IPS-18a (cell line): ENCODE results near the gene GPSM1.

ENCODE experiments used
- H3K27ac ChIP-seq: one replicate; pipeline ENCODE4 v1.5.1; 2013; ENCODE audit warnings: low read length
- H3K27me3 ChIP-seq: one replicate; pipeline ENCODE4 v1.6.1; 2013; ENCODE audit warnings: mild to moderate bottlenecking, low read length; ENCODE audit not compliant: control insufficient read depth, insufficient read depth
- H3K36me3 ChIP-seq: one replicate; pipeline ENCODE4 v1.6.1; 2013; ENCODE audit warnings: low read depth, low read length; ENCODE audit not compliant: control insufficient read depth
- H3K4me1 ChIP-seq: one replicate; pipeline ENCODE4 v1.6.1; 2013; ENCODE audit warnings: low read depth, low read length; ENCODE audit not compliant: control insufficient read depth
- H3K4me3 ChIP-seq: one replicate; pipeline ENCODE4 v1.5.1; 2013; ENCODE audit warnings: low read length
- H3K9ac ChIP-seq: one replicate; pipeline ENCODE4 v1.6.1; 2013; ENCODE audit warnings: mild to moderate bottlenecking, low read length, moderate library complexity
- H3K9me3 ChIP-seq: one replicate; pipeline ENCODE4 v1.6.1; 2013; ENCODE audit warnings: low read depth, low read length; ENCODE audit not compliant: control insufficient read depth

The GPSM1 gene

DNA sequence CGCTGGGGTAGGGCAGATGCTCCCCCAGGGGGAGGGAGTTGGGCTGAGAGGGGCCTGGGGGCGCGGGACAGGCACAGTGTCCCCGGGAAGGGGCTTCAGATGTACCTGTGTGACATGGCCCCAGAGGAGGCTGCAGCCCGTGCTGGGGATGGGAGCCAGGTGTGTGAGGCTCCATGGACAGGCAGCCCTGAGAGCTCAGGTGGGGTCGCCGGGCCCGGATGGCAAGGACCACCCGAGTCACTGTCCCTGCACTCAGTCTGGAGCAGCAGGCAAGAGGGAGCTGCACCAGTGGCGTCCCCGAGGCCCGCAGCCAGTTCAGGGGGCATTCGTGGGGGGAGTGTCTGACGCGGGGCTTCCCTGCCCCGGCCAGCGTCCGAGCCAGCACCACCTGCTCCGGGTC is 42.4 kb upstream of the GPSM1 start:
- Histone ChIP-seq H3K4me3 (no peak overlapping the region), H3K27ac (no peak overlapping the region), H3K27me3 (no peaks in the 10 kb centered on the region), H3K9ac (no peak overlapping the region), H3K9me3 (no peaks in the 10 kb centered on the region), H3K36me3 (no peaks in the 10 kb centered on the region), H3K4me1 (no peaks in the 10 kb centered on the region)

DNA sequence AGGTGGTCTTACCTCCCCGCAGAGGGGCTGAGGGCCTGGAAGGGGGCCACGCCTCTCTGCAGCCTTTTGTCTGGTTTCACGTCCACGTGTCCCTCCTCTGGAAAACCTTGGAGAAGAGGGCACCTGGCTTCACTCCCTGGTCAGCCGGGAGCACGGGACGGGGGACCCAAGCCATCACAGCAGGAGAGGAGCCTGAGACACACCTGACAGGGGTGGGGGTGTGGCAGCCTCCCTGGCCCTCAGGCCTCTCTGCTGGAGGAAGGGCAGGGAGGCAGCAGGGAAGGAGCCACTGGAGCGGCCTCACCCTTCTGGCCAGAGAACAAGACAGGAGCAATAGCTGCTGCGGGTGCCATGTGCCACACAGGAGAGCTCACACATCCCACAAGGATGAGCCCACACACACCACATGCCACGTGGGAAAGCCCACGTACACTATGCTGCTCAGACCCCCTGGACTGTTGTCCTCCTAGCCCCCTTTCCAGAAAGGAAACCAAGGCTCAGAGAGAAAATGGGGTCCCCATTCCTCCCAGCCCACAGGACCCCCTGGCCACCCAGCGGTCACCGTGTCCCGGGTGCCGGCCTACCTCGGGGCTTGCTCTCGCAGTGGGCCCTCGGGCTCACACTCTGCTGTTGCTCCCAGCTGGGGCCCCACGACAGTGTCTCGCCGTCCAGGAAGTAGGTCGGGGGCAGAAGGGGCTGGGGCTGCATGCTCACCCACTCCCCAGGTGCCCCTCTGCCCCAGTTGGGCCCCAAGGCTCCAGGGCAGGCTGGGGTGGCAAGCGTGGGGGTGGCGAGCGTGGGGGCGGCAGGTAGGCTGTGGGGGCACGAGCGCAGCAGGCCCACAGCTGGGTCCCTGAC is 41.6 kb upstream of the GPSM1 start:
- no peaks in the 10 kb centered on the region for H3K4me1 ChIP-seq

DNA sequence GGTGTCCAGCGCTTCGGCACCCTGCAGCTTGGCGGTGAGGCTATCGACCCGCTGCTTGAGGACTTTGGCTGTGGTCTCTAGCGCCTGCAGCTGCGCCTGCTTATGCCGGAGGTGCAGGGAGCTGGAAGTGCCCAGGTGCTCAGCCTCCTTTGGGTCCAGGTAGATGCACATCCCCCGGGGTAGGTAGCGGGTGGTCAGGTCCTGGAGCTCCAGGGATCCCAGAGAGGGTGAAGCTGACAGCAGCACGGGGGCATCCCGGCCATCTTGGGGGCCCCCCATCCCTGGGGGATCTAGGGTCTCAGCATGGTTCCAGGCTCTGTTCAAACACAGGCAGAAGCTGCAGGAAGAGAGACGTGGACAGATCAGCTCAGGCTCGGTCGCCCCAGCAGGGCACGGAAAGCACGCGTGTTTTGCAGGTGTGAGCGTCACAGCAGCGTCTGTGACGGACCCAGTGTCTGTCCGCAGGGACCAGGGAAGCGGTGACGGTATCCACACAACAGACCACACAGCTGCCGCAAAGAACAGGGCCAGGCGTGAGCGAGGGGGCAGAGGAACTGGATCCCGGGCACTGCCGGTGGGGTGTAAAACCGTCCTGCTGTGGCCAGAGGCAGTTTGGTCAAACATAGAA is 40.9 kb upstream of the GPSM1 start:
- no peak overlapping the region for H3K9ac ChIP-seq
- no peak overlapping the region for H3K27ac ChIP-seq
- H3K9me3 ChIP-seq, result no peaks in the 10 kb centered on the region
- no peaks in the 10 kb centered on the region for H3K4me1 ChIP-seq
- H3K27me3 ChIP-seq, result no peaks in the 10 kb centered on the region
- no peaks in the 10 kb centered on the region for H3K36me3 ChIP-seq
- no peak overlapping the region for H3K4me3 ChIP-seq

More for the DNA sequence above, 41.6 kb upstream of the GPSM1 start:
- H3K9me3 ChIP-seq, result no peaks in the 10 kb centered on the region
- no peak overlapping the region for H3K27ac ChIP-seq
- no peaks in the 10 kb centered on the region for H3K27me3 ChIP-seq
- no peaks in the 10 kb centered on the region for H3K36me3 ChIP-seq
- no peak overlapping the region for H3K4me3 ChIP-seq
- no peak overlapping the region for H3K9ac ChIP-seq

DNA sequence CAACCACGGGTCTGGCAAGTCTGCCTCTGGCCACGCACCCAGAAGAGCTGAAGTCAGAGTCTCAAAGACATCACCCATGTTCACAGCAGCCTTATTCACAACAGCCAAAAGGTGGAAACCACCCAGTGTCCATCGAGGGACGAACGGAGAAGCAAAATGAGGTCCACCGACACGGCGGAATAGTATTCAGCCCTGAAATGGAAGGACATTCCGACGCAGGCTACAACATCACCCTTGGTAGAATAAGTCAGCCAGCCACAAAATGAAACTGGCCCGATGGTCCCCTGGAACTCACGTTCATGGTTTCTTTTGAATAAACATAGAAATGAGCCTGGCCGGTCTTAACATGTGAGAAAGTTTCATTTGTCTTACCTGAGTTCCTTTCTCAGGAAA is 40.4 kb upstream of the GPSM1 start:
- Histone ChIP-seq H3K27me3 (no peaks in the 10 kb centered on the region), H3K27ac (no peak overlapping the region)

DNA sequence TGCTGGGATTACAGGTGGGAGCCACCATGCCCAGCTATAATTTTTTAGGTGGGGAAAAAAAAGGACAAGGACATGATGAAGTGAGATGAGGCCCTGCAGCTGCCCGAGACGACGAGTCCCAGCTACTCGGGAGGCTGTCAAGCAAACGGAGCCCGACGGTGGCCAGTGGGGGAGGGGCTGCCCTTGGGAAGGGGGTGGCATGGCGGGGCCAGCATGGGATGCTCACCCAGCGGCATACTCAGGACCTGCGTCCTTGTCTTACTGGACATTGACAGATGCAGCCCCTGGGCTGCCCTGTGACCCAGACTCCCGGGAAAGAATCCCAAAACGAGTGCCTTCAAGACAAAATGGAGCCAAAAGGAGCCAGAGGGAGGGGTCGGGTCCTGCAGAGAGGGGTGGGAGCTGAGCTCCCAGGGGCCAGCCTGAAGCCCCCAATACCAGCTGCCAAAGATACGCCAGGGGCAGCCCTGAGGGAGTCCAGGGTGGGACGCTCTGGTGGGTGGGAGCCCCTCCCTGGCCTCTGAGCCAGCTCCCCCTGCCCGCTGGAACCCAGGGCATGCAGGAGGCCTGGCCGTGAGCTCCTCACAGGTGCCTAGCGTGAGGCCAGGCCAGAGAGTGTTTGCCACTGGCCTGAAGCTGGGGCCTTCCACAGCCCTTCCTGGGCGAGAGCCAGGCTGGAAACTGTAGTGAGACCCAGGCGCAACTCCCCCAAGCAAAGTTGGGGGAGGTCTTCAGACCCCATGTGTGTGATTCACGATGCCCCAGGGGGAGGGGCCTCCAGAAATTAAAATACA is 39.2 kb upstream of the GPSM1 start:
- H3K27ac ChIP-seq, result no peak overlapping the region
- H3K4me1 ChIP-seq, result no peaks in the 10 kb centered on the region
- H3K27me3 ChIP-seq, result no peaks in the 10 kb centered on the region
- no peaks in the 10 kb centered on the region for H3K36me3 ChIP-seq
- H3K9me3 ChIP-seq, result no peaks in the 10 kb centered on the region
- H3K9ac ChIP-seq, result no peak overlapping the region
- no peak overlapping the region for H3K4me3 ChIP-seq

More for the DNA sequence above, 40.4 kb upstream of the GPSM1 start:
- Histone ChIP-seq H3K9ac (no peak overlapping the region), H3K9me3 (no peaks in the 10 kb centered on the region), H3K36me3 (no peaks in the 10 kb centered on the region), H3K4me1 (no peaks in the 10 kb centered on the region), H3K4me3 (no peak overlapping the region)

DNA sequence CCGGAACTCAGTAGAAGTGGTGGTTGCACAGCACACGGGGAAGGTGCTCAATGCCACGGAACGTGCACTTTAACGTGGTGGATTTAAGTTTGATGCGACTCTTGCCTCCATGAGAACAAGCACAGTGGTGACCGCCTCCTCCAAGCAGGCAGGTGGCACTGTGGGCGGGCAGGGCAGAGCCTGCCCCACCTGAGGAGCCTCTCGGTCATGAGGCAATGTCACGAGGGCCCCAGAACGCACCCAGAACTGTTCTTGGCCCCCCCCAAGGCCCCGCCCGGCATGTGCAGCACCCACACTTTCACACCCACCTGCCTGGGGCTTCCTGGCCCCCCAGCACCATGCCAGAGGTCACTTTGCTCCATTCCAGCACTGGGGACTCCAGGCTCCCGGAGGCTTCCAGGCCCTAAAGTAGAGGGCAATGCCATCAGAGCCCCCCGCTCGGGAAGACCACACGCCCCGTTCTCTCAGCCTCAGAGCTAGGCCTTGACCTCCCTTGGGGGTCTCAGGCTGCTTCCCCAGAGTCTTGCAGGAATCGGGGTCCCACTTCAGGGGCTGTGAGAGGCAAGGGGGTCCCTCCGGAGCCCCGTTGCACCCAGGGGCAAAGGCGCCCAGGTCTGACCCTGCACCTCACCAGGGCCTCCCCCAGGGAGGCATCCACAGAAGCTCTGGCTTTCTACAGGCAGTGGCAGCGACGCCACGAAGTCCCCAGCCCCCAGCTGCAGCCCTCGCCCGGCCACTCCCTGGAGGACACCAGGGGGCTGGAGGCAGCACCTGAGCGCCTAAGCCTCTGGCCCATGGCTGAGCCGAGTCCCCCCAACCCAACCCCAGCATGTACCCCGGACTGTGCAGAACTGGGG is 37.5 kb upstream of the GPSM1 start:
- H3K27me3 ChIP-seq, result no peaks in the 10 kb centered on the region
- H3K4me3 ChIP-seq, result no peak overlapping the region
- H3K9me3 ChIP-seq, result no peaks in the 10 kb centered on the region
- no peak overlapping the region for H3K27ac ChIP-seq
- no peaks in the 10 kb centered on the region for H3K36me3 ChIP-seq
- no peak overlapping the region for H3K9ac ChIP-seq
- H3K4me1 ChIP-seq, result no peaks in the 10 kb centered on the region

DNA sequence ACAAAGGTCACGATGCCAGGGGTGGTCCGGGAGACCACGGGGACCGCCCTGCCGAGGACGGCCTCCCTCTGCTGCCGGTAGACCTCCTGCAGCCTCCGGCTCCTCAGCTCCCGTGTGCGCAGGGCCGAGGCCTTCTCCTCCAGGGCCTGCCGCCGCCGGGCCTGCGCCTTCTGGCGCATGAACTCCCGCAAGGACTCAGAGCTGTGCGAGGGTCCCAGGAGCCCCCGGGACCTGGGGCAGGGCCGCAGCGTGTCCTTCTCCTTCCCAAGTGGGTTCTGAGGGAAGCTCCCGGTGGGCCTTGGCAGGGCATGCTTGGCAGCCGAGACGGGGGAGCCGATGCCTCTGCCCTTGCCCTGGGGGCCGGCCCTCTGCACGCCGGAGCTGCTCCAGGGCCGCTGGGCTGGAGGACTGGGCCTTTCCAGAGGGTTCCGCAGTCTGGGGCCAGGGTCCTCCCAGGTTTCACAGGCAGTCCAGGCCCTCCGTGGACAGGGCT is 36.8 kb upstream of the GPSM1 start:
- no peaks in the 10 kb centered on the region for H3K4me1 ChIP-seq
- no peak overlapping the region for H3K4me3 ChIP-seq
- no peak overlapping the region for H3K9ac ChIP-seq
- no peak overlapping the region for H3K27ac ChIP-seq
- no peaks in the 10 kb centered on the region for H3K36me3 ChIP-seq
- H3K9me3 ChIP-seq, result no peaks in the 10 kb centered on the region
- H3K27me3 ChIP-seq, result no peaks in the 10 kb centered on the region

DNA sequence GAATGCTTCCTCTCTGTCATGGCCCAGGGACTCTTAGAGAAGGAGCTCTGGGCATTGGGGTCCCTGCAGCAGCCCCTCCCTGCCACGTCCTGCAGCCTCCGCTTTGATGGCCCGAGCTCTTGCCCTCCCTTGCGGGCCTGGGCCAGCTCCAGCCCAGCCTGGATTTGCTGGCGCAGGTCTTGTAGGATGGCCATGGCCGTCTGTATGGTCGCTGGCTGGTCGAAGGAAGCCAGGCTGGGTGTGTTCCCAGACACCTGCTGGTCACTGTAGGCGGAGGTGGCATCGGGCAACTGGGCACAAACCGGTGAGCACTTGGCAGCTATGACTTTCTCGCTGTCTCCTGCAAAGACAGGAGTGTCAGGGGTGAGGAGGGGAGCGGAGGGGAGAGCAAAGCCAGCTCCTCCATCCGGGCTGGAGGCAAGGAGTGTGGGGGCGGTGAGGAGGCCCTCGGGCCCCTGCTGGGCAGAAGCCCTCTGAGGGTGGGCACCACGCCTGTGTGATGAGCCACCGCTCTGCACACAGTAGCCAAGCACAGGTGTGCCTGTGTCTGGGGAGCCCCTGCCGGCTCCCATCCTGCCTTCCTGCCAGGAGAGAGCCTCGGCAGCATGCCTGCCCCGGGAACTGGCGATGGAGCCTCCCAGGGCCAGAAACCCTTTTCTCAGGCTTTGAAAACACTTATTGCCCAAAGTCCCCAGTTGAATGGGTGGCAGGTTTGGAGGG is 35.9 kb upstream of the GPSM1 start:
- H3K4me3 ChIP-seq, result no peak overlapping the region
- no peak overlapping the region for H3K9ac ChIP-seq
- no peaks in the 10 kb centered on the region for H3K36me3 ChIP-seq

GRCh38 chr9:136292026-136292538 is 35.3 kb upstream of the GPSM1 start:
- no peak overlapping the region for H3K27ac ChIP-seq
- H3K4me3 ChIP-seq, result no peak overlapping the region
- no peaks in the 10 kb centered on the region for H3K9me3 ChIP-seq
- no peak overlapping the region for H3K9ac ChIP-seq
- no peaks in the 10 kb centered on the region for H3K27me3 ChIP-seq
- H3K4me1 ChIP-seq, result no peaks in the 10 kb centered on the region
- no peaks in the 10 kb centered on the region for H3K36me3 ChIP-seq

More for the DNA sequence above, 35.9 kb upstream of the GPSM1 start:
- Histone ChIP-seq H3K27me3 (no peaks in the 10 kb centered on the region), H3K4me1 (no peaks in the 10 kb centered on the region), H3K27ac (no peak overlapping the region), H3K9me3 (no peaks in the 10 kb centered on the region)

GRCh38 chr9:136292591-136293448 is 34.5 kb upstream of the GPSM1 start:
- Histone ChIP-seq H3K9ac (no peak overlapping the region), H3K4me1 (no peaks in the 10 kb centered on the region), H3K9me3 (no peaks in the 10 kb centered on the region), H3K27me3 (no peaks in the 10 kb centered on the region), H3K36me3 (no peaks in the 10 kb centered on the region), H3K4me3 (no peak overlapping the region), H3K27ac (no peak overlapping the region)
